GM23338 (cell line): ENCODE results near the gene INS.
A peak's percentile ranks its signal among the peaks of the same experiment; 100 is the strongest.

Experiments
- CREB1 ChIP-seq: fragments of 250-450 bp; sonication (Bioruptor Pico); IDR thresholded peaks from 2 replicates; pipeline ENCODE4 v1.5.0; 2020; ENCODE audit warnings: low read depth, mild to moderate bottlenecking, moderate library complexity
- CTCF ChIP-seq, 2 experiments: fragments of 200-600 bp in 1 of 2; sonication (generic) in 1 of 2; conservative IDR thresholded peaks; 2 replicates each; pipeline versions ENCODE4 v1.5.1 to v1.6.1; 2016 to 2017; ENCODE audit warnings: antibody characterized with exemption in 2 of 2, low read depth in 2 of 2, mild to moderate bottlenecking in 2 of 2, moderate library complexity in 1 of 2
- ETS1 ChIP-seq: IDR thresholded peaks from 2 replicates; pipeline ENCODE4 v1.6.1; 2016; ENCODE audit warnings: antibody characterized with exemption
- EZH2 ChIP-seq: fragments of 200-600 bp; sonication (generic); IDR thresholded peaks from one replicate; pipeline ENCODE4 v1.8.0; 2017; ENCODE audit warnings: antibody characterized with exemption, mild to moderate bottlenecking, low read depth; ENCODE audit not compliant: unreplicated experiment
- EZH2phosphoT487 ChIP-seq: fragments of 200-600 bp; sonication (generic); IDR thresholded peaks from one replicate; pipeline ENCODE4 v1.8.1; 2018; ENCODE audit warnings: antibody characterized with exemption; ENCODE audit not compliant: unreplicated experiment
- POLR2AphosphoS5 ChIP-seq: IDR thresholded peaks from 2 replicates; pipeline ENCODE4 v1.6.1; 2016; ENCODE audit warnings: antibody characterized with exemption, low read depth
- REST ChIP-seq: IDR thresholded peaks from one replicate; pipeline ENCODE4 v1.6.1; 2018; ENCODE audit warnings: antibody characterized with exemption; ENCODE audit not compliant: unreplicated experiment
- STAT1 ChIP-seq: IDR thresholded peaks from one replicate; pipeline ENCODE4 v1.6.1; 2016; ENCODE audit warnings: antibody characterized with exemption; ENCODE audit not compliant: unreplicated experiment
- ZNF331 ChIP-seq: fragments of 250-450 bp; sonication (Bioruptor Pico); IDR thresholded peaks from 2 replicates; pipeline ENCODE4 v1.5.0; 2020; ENCODE audit warnings: low read depth, mild to moderate bottlenecking, moderate library complexity

DNA sequence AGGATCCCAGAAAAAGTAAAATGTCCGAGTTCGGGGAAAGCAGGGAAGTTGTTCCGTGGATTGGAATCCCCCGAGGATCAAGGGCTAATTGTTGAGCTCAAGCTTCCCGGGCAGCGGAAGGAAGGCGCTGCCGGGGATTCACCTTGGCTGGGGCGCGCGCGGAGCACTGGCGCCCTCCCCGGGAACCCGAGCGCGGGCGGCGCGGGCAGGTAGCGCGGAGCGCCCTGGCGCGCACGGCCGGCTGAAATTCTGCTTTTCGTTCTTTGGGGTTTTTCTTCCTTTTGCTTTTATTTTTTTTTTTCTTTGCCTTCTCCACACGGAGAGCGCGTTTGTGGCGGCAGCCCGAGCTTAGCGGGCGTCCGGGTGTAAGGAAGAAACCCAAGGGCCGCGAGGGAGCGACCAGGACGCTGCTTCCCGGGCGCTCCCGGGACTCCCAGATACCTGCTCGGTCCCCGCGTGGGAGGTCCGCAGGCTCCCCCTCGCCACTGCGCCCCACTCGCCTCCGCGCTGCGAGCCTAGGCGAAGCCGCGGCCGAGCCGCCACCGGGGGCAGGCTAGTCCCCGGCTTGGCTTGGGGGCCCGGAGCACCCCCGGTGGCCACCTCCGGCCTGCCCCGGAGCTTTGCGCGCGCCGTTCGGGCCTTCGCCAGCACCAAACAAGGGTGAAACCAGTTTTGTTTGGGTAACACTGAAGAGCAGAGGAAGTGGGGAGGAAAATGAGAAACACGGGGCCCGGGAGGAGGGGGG, 17.0 kb downstream of the INS start:
- TF ChIP-seq CTCF (conservative IDR thresholded peaks at IDR 0.05; ENCODE audit: low read depth in 2 of 2) (peak in 1 of 2 experiments; percentile 22; a peak in 1 of 4 replicates), REST (no peak), POLR2AphosphoS5 (no peak), EZH2 (peak; percentile 99), EZH2phosphoT487 (peak; percentile 83), ZNF331 (CRISPR knock-in tag) (no peak), CREB1 (CRISPR knock-in tag) (no peak), ETS1 (no peak), STAT1 (no peak)
